ENCODE data around the gene C3orf52. TPM values are rescaled to one million over a fixed set of nuclear protein-coding genes. Genes with fewer than 3 reads are reported as not detected.

The C3orf52 gene
- total RNA-seq, 6 donors from 2014 or later = 17.1 to 74.6 (median 28.4) TPM

DNA sequence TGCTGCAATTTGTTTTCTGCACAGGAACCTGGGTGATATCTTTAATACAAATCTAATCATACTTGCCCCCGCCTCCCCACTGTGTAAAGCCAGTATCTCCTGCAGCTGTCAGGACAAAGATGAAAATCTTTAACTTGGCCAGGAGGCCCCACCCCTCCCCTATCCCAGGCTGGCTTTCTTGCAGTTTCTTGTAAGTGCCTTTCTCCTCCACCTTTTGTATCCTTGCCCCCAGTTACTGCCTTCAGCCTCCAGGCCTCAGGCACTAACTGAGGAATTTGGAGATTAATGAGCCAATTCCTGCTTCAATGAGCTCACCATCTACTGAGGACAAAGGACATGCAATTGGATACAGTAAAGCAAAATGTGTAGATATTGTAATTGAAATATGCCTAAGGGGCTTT, 40.3 kb downstream of the C3orf52 start:
- WGBS, 2 donors = 56 to 78% methylated on average over 1 of the region's 1 CpG
- DNase-seq = no peak
- Histone ChIP-seq H3K36me3 (no peaks in the 10 kb centered on the region), H3K27ac (no peak overlapping the region), H3K9me3 (no peaks in the 10 kb centered on the region), H3K27me3 (no peaks in the 10 kb centered on the region), H3K4me3 (no peak overlapping the region), H3K4me1 (peaks cover 0 to 13% (median 3%) of the 10 kb centered on the region in 4 donors)
- TF ChIP-seq, protein P1, sequence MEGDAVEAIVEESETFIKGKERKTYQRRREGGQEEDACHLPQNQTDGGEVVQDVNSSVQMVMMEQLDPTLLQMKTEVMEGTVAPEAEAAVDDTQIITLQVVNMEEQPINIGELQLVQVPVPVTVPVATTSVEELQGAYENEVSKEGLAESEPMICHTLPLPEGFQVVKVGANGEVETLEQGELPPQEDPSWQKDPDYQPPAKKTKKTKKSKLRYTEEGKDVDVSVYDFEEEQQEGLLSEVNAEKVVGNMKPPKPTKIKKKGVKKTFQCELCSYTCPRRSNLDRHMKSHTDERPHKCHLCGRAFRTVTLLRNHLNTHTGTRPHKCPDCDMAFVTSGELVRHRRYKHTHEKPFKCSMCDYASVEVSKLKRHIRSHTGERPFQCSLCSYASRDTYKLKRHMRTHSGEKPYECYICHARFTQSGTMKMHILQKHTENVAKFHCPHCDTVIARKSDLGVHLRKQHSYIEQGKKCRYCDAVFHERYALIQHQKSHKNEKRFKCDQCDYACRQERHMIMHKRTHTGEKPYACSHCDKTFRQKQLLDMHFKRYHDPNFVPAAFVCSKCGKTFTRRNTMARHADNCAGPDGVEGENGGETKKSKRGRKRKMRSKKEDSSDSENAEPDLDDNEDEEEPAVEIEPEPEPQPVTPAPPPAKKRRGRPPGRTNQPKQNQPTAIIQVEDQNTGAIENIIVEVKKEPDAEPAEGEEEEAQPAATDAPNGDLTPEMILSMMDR (IDR thresholded peaks at IDR 0.05) = no peak
- no peak for ATAC-seq (ENCODE audit: low FRiP score in 2 of 2)

DNA sequence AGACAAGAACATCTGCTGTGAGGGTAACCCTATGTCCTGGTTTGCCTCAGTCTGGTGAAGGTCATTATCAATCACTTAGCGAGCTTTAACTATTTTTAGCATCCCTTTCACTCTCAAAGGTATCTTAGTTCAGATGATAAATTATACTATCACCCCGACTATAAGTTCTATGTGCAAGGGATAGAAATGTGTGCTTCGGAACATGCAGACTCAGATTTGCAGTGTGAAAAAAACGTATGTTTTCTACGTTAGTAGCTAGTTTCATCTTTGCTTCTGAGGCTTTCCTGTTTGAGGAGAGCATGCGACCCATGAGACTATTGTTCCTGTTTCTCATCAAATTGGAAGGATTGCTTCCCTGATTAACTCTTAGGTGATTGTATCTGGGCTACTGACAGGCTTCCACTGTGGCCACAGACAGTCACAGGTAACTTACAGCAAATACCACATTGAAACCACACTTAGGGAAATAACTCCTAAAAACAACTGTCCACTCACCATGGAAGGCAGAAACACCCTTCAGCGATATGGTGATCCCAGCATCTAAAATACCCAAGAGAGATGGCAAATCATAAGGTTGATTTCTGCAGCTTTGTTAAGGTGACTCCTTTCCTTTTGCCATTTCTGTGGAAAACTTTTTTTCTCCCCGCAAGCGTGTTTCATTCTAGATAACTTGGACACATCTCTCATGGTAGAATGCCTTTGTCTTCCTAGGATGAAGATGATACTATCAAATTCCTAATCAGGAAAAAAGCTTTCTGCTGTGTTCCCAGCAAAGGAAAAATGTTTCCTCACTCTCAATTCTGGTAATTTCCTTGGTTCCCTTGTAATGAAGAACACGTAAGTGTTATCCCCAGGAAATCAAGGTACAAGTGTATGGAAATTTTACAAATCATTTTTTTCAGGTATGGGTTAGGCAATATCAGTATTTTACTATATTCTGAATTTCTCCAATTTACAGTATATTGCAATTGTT, 41.6 kb downstream of the C3orf52 start:
- TF ChIP-seq EP300 (IDR thresholded peaks at IDR 0.05) (no peak), POLR2AphosphoS5 (IDR thresholded peaks at IDR 0.05) (no peak), POLR2A (IDR thresholded peaks at IDR 0.05) (no peak)
- TF ChIP-seq, protein P1 (IDR thresholded peaks at IDR 0.05) = no peak
- DNase-seq (no peak), ATAC-seq (ENCODE audit: low FRiP score in 2 of 2) (peak in 1 of 2 donors; percentile 10)
- Histone ChIP-seq H3K4me1 (peaks cover 0 to 13% (median 3%) of the 10 kb centered on the region in 4 donors), H3K27ac (no peak overlapping the region), H3K9me3 (no peaks in the 10 kb centered on the region), H3K4me3 (no peak overlapping the region), H3K27me3 (no peaks in the 10 kb centered on the region), H3K36me3 (no peaks in the 10 kb centered on the region)
- 63 to 67% methylated on average over 10 of the region's 10 CpGs for WGBS, 2 donors

DNA sequence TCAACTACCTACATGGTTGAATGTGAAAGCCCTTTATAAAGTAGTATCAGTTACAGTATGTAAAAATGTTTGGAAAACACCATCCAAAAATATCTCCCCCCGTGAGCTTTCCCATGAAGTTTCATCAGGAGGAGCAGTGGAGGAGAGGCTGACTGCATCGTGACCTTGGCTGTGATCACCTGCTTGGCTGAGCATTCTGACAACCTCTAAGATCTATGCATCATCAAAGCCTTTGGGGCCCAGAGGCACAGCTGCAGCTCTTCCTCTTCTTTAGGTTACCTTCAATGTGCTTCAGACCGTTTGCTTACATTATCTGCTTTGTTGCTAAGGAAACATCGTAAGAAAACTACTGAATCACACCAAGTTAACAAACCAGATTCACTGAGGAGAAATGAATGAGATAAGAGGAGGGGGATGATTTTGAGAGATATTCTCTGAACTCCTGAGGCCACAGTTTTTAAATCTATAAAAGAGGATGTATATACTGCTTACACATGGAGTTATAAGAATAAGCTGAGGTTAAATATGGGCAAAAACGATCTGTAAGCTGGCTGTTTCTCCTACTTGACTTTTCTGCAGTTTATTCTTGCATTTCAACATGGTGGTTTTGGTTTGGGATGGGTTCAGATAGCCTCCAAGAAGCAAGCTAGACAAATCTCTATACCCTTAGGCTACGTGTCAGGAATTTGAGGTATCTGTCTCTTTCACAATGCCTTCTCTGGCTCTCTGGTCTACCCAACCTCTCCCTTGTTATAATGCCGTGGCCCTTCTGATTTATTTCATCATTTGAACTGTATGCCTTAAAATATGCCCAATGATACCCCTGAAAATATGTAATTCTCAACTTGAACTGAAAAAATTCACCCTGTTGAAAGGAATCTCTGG, 42.9 kb downstream of the C3orf52 start:
- no peak overlapping the region for H3K4me3 ChIP-seq
- H3K27ac ChIP-seq = no peak overlapping the region
- H3K36me3 ChIP-seq = no peaks in the 10 kb centered on the region
- DNase-seq = no peak
- TF ChIP-seq, protein P1 (IDR thresholded peaks at IDR 0.05) = no peak
- TF ChIP-seq POLR2A (IDR thresholded peaks at IDR 0.05) (no peak), POLR2AphosphoS5 (IDR thresholded peaks at IDR 0.05) (no peak), EP300 (IDR thresholded peaks at IDR 0.05) (no peak)
- peaks cover 0 to 13% (median 3%) of the 10 kb centered on the region in 4 donors for H3K4me1 ChIP-seq
- 57 to 67% methylated on average over 7 of the region's 7 CpGs for WGBS, 2 donors
- H3K9me3 ChIP-seq = no peaks in the 10 kb centered on the region
- H3K27me3 ChIP-seq = no peaks in the 10 kb centered on the region
- peak in 1 of 2 donors; percentile 30 for ATAC-seq (ENCODE audit: low FRiP score in 2 of 2)

DNA sequence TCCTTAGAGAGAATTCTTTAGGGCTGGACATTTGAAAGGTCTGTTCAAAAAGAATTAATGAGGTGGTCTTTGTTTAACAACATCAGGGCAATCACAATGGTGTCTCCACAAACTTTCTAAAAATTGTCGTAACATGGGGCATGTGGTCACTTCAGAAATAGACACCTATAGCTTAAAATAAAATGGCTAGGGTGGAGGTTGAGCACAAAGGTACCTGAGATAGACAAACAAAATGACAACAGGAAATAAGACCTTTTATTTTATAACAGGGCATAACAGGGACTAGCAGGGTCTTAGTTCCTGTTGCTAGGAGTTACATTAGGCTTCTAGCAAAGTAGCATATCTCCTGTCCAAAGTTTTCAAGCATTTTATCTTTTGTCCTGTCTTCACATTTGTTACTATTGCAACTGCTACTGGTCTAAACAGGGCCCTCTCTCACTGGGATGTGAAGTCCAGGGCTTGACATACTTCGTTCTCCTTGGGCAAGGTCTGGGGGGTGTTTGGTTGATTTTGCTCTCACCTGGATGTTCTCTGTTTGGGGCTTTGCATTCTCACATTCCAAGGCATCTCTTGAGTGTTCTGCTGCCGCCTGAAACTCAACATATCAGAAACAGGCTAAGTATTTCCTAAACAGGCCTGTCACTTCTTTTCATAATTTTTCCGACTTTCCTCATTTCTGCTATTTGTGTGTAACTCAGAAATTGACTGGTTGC, 43.9 kb downstream of the C3orf52 start:
- ATAC-seq (ENCODE audit: low FRiP score in 2 of 2) (no peak), DNase-seq (no peak)
- no peaks in the 10 kb centered on the region for H3K27me3 ChIP-seq
- TF ChIP-seq, protein P1 (IDR thresholded peaks at IDR 0.05) = no peak
- TF ChIP-seq POLR2AphosphoS5 (IDR thresholded peaks at IDR 0.05) (no peak), POLR2A (IDR thresholded peaks at IDR 0.05) (no peak), EP300 (IDR thresholded peaks at IDR 0.05) (no peak)
- H3K4me3 ChIP-seq = no peak overlapping the region
- H3K36me3 ChIP-seq = no peaks in the 10 kb centered on the region
- H3K9me3 ChIP-seq = no peaks in the 10 kb centered on the region
- 84 to 86% methylated on average over 4 of the region's 4 CpGs for WGBS, 2 donors
- no peak overlapping the region for H3K27ac ChIP-seq
- peaks cover 0 to 13% (median 3%) of the 10 kb centered on the region in 4 donors for H3K4me1 ChIP-seq

All from upper lobe of left lung (tissue), 6 donors.